Measurements from ENCODE around the gene ELF4.

- no peak for TF ChIP-seq ZBTB43 (CRISPR knock-in tag; IDR thresholded peaks at IDR 0.05)
- no peak for TF ChIP-seq CTCF (IDR thresholded peaks at IDR 0.05 in 2 of 3, conservative IDR thresholded peaks at IDR 0.05 in 1 of 3; ENCODE audit: insufficient read depth in 2 of 3, low read depth in 1 of 3, low read length in 3 of 3)
- no peak for TF ChIP-seq E2F8 (IDR thresholded peaks at IDR 0.05; ENCODE audit: low read depth, partially characterized antibody)
- no peak for TF ChIP-seq ZNF316 (IDR thresholded peaks at IDR 0.05)
- no peak for TF ChIP-seq MTF1 (CRISPR knock-in tag; IDR thresholded peaks at IDR 0.05; ENCODE audit: borderline replicate concordance)
- no peak for TF ChIP-seq ZNF217 (CRISPR knock-in tag; IDR thresholded peaks at IDR 0.05)
Measured at GRCh38 chrX:130057209-130057608, 53.1 kb downstream of the ELF4 start.

Data from K562 (cell line).